Parathyroid adenoma (tissue), 2 donors: ENCODE data around the gene NR1I3.

Experiments
- H2AFZ ChIP-seq: fragments of 300-600 bp; sonication (generic); one replicate; pipeline ENCODE4 v1.7.0; 2017; ENCODE audit warnings: antibody characterized with exemption, mild to moderate bottlenecking
- H3K27ac ChIP-seq: fragments of 300-600 bp; sonication (generic); one replicate; pipeline ENCODE4 v1.7.0; 2017
- H3K27me3 ChIP-seq: fragments of 300-600 bp; sonication (generic); one replicate; pipeline ENCODE4 v1.7.0; 2017; ENCODE audit warnings: low read length; ENCODE audit not compliant: control insufficient read depth, insufficient read depth
- H3K36me3 ChIP-seq: fragments of 300-600 bp; sonication (generic); one replicate; pipeline ENCODE4 v1.7.0; 2017; ENCODE audit warnings: low read length; ENCODE audit not compliant: control insufficient read depth, insufficient read depth
- H3K4me1 ChIP-seq: fragments of 300-600 bp; sonication (generic); one replicate; pipeline ENCODE4 v1.7.0; 2017; ENCODE audit warnings: control low read depth
- H3K4me2 ChIP-seq: fragments of 300-600 bp; sonication (generic); one replicate; pipeline ENCODE4 v1.7.0; 2017; ENCODE audit warnings: low read length
- H3K4me3 ChIP-seq: fragments of 300-600 bp; sonication (generic); one replicate; pipeline ENCODE4 v1.7.0; 2017; ENCODE audit warnings: low read depth, low read length
- H3K79me2 ChIP-seq: fragments of 300-600 bp; sonication (generic); one replicate; pipeline ENCODE4 v1.7.0; 2017; ENCODE audit warnings: control low read depth
- H3K9ac ChIP-seq: fragments of 300-600 bp; sonication (generic); one replicate; pipeline ENCODE4 v1.7.0; 2017; ENCODE audit warnings: mild to moderate bottlenecking
- H3K9me3 ChIP-seq: fragments of 300-600 bp; sonication (generic); one replicate; pipeline ENCODE4 v1.7.0; 2017; ENCODE audit warnings: low read length; ENCODE audit not compliant: control insufficient read depth
- TF ChIP-seq, protein P1 (sequence below): fragments of 300-600 bp; sonication (generic); IDR thresholded peaks from one replicate; pipeline ENCODE4 v1.7.0; 2017; ENCODE audit warnings: antibody characterized with exemption, mild to moderate bottlenecking
- donor health status: primary hyperparathyroidism.

The NR1I3 gene

GRCh38 chr1:161200992-161201835 is 36.8 kb downstream of the NR1I3 start:
- peak overlapping the region; percentile 98 for H3K27ac ChIP-seq
- no peaks in the 10 kb centered on the region for H3K9me3 ChIP-seq
- H2AFZ ChIP-seq, result peak overlapping the region; percentile 97
- no peaks in the 10 kb centered on the region for H3K36me3 ChIP-seq
- peaks cover 11% of the 10 kb centered on the region for H3K79me2 ChIP-seq
- no peaks in the 10 kb centered on the region for H3K27me3 ChIP-seq
- H3K4me1 ChIP-seq, result peaks cover 4% of the 10 kb centered on the region
- H3K4me2 ChIP-seq, result peak overlapping the region; percentile 90
- TF ChIP-seq, protein P1, sequence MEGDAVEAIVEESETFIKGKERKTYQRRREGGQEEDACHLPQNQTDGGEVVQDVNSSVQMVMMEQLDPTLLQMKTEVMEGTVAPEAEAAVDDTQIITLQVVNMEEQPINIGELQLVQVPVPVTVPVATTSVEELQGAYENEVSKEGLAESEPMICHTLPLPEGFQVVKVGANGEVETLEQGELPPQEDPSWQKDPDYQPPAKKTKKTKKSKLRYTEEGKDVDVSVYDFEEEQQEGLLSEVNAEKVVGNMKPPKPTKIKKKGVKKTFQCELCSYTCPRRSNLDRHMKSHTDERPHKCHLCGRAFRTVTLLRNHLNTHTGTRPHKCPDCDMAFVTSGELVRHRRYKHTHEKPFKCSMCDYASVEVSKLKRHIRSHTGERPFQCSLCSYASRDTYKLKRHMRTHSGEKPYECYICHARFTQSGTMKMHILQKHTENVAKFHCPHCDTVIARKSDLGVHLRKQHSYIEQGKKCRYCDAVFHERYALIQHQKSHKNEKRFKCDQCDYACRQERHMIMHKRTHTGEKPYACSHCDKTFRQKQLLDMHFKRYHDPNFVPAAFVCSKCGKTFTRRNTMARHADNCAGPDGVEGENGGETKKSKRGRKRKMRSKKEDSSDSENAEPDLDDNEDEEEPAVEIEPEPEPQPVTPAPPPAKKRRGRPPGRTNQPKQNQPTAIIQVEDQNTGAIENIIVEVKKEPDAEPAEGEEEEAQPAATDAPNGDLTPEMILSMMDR, result no peak
- no peak overlapping the region for H3K9ac ChIP-seq
- H3K4me3 ChIP-seq, result peak overlapping the region; percentile 59

- no peaks in the 10 kb centered on the region for H3K9me3 ChIP-seq
- H3K9ac ChIP-seq, result no peak overlapping the region
- no peak overlapping the region for H3K4me2 ChIP-seq
- H3K4me3 ChIP-seq, result no peak overlapping the region
- TF ChIP-seq, protein P1, result no peak
- peak overlapping the region; percentile 98 for H3K27ac ChIP-seq
- peaks cover 4% of the 10 kb centered on the region for H3K4me1 ChIP-seq
- no peak overlapping the region for H2AFZ ChIP-seq
- no peaks in the 10 kb centered on the region for H3K27me3 ChIP-seq
- H3K79me2 ChIP-seq, result peaks cover 11% of the 10 kb centered on the region
- H3K36me3 ChIP-seq, result no peaks in the 10 kb centered on the region
Measured at GRCh38 chr1:161200421-161200991, 37.5 kb downstream of the NR1I3 start.

- H2AFZ ChIP-seq, result no peak overlapping the region
- no peak overlapping the region for H3K4me2 ChIP-seq
- H3K4me3 ChIP-seq, result no peak overlapping the region
- no peaks in the 10 kb centered on the region for H3K36me3 ChIP-seq
- no peak overlapping the region for H3K9ac ChIP-seq
- H3K79me2 ChIP-seq, result peaks cover 11% of the 10 kb centered on the region
- H3K27ac ChIP-seq, result peak overlapping the region; percentile 98
- H3K9me3 ChIP-seq, result no peaks in the 10 kb centered on the region
- no peaks in the 10 kb centered on the region for H3K27me3 ChIP-seq
- peaks cover 4% of the 10 kb centered on the region for H3K4me1 ChIP-seq
- TF ChIP-seq, protein P1, result no peak
Measured at GRCh38 chr1:161199506-161200139, 38.4 kb downstream of the NR1I3 start.

- Histone ChIP-seq H3K9ac (no peak within 1 kb of the TSS), H3K4me1 (peaks cover 4% of the 10 kb centered on the region), H3K27ac (peak within 1 kb of the TSS; percentile 98), H3K4me2 (peak within 1 kb of the TSS; percentile 17), H3K9me3 (no peaks in the 10 kb centered on the region), H3K79me2 (peaks cover 11% of the 10 kb centered on the region), H3K36me3 (no peaks in the 10 kb centered on the region), H3K4me3 (peak within 1 kb of the TSS; percentile 23), H2AFZ (peak within 1 kb of the TSS; percentile 34), H3K27me3 (no peaks in the 10 kb centered on the region)
- TF ChIP-seq, protein P1, result no peak
Measured at GRCh38 chr1:161198897-161199431, 39.0 kb downstream of the NR1I3 start, which contains the start of gene ADAMTS4. Gene ADAMTS4, minus strand, starts transcription at chr1:161199054. Its CDS starts 427 bp downstream, at chr1:161198627.
